Mononuclear cell (primary cell): ENCODE data around the gene C12orf57. TPM values are rescaled to one million over a fixed set of nuclear protein-coding genes. Genes with fewer than 3 reads are reported as not detected.

Experiments used
- H3K27me3 ChIP-seq: 2 replicates; pipeline ENCODE4 v1.6.0; 2011; ENCODE audit warnings: low read length, control low read depth; ENCODE audit not compliant: insufficient read depth
- H3K4me1 ChIP-seq: 2 replicates; pipeline ENCODE4 v1.5.1; 2011; ENCODE audit warnings: mild to moderate bottlenecking, low read length, control low read depth; ENCODE audit not compliant: insufficient read depth
- H3K4me3 ChIP-seq: 2 replicates; pipeline ENCODE4 v1.5.1; 2011; ENCODE audit warnings: mild to moderate bottlenecking, low read length, moderate library complexity
- H3K9me3 ChIP-seq: 2 replicates; pipeline ENCODE4 v1.5.1; 2011; ENCODE audit warnings: low read depth, mild to moderate bottlenecking, control low read depth, low read length
- total RNA-seq: library from RNA; depleted of rRNA; stranded (reverse); fragments of >200 nt; gene quantifications from one replicate; pipeline ENCODE4 v1.2.3, GENCODE V29; 2012

C12orf57 gene
- total RNA-seq, 1 donor = 274 TPM

- H3K4me1 ChIP-seq = peaks cover 13% of the 10 kb centered on the region
- no peaks in the 10 kb centered on the region for H3K9me3 ChIP-seq
- H3K4me3 ChIP-seq = no peak overlapping the region
- H3K27me3 ChIP-seq = no peaks in the 10 kb centered on the region
Measured at GRCh38 chr12:6975297-6976032, 31.6 kb downstream of the C12orf57 start.

GRCh38 chr12:6977653-6978052 lies 33.8 kb downstream of the C12orf57 start:
- no peaks in the 10 kb centered on the region for H3K27me3 ChIP-seq

GRCh38 chr12:6978188-6978587 lies 34.4 kb downstream of the C12orf57 start:
- Histone ChIP-seq H3K4me1 (no peaks in the 10 kb centered on the region), H3K9me3 (no peaks in the 10 kb centered on the region), H3K27me3 (no peaks in the 10 kb centered on the region)

More at GRCh38 chr12:6977653-6978052, 33.8 kb downstream of the C12orf57 start:
- peaks cover 2% of the 10 kb centered on the region for H3K4me1 ChIP-seq
- no peak overlapping the region for H3K4me3 ChIP-seq
- no peaks in the 10 kb centered on the region for H3K9me3 ChIP-seq

GRCh38 chr12:6978611-6979011 lies 34.8 kb downstream of the C12orf57 start:
- Histone ChIP-seq H3K4me3 (no peak overlapping the region), H3K9me3 (no peaks in the 10 kb centered on the region), H3K27me3 (no peaks in the 10 kb centered on the region), H3K4me1 (no peaks in the 10 kb centered on the region)

More at GRCh38 chr12:6978188-6978587, 34.4 kb downstream of the C12orf57 start:
- no peak overlapping the region for H3K4me3 ChIP-seq

- H3K27me3 ChIP-seq = no peaks in the 10 kb centered on the region
- H3K4me3 ChIP-seq = no peak overlapping the region
- no peaks in the 10 kb centered on the region for H3K9me3 ChIP-seq
- no peaks in the 10 kb centered on the region for H3K4me1 ChIP-seq
Measured at GRCh38 chr12:6979021-6979420, 35.2 kb downstream of the C12orf57 start.

GRCh38 chr12:6979453-6979852 lies 35.6 kb downstream of the C12orf57 start:
- Histone ChIP-seq H3K4me3 (no peak overlapping the region), H3K9me3 (no peaks in the 10 kb centered on the region), H3K27me3 (no peaks in the 10 kb centered on the region), H3K4me1 (no peaks in the 10 kb centered on the region)

GRCh38 chr12:6980075-6980474 lies 36.3 kb downstream of the C12orf57 start:
- no peak overlapping the region for H3K4me3 ChIP-seq
- no peaks in the 10 kb centered on the region for H3K9me3 ChIP-seq
- no peaks in the 10 kb centered on the region for H3K27me3 ChIP-seq
- no peaks in the 10 kb centered on the region for H3K4me1 ChIP-seq

- H3K27me3 ChIP-seq = no peaks in the 10 kb centered on the region
- no peaks in the 10 kb centered on the region for H3K9me3 ChIP-seq
- no peaks in the 10 kb centered on the region for H3K4me1 ChIP-seq
Measured at GRCh38 chr12:6980740-6981139, 36.9 kb downstream of the C12orf57 start.

GRCh38 chr12:6981152-6982052 lies 37.6 kb downstream of the C12orf57 start:
- Histone ChIP-seq H3K4me3 (no peak overlapping the region), H3K9me3 (no peaks in the 10 kb centered on the region), H3K27me3 (no peaks in the 10 kb centered on the region), H3K4me1 (no peaks in the 10 kb centered on the region)

More at GRCh38 chr12:6980740-6981139, 36.9 kb downstream of the C12orf57 start:
- H3K4me3 ChIP-seq = no peak overlapping the region

GRCh38 chr12:6982532-6982931 lies 38.7 kb downstream of the C12orf57 start:
- H3K4me3 ChIP-seq = no peak overlapping the region
- no peaks in the 10 kb centered on the region for H3K4me1 ChIP-seq
- no peaks in the 10 kb centered on the region for H3K27me3 ChIP-seq
- no peaks in the 10 kb centered on the region for H3K9me3 ChIP-seq

- Histone ChIP-seq H3K4me3 (no peak overlapping the region), H3K27me3 (no peaks in the 10 kb centered on the region), H3K4me1 (no peaks in the 10 kb centered on the region), H3K9me3 (no peaks in the 10 kb centered on the region)
Measured at GRCh38 chr12:6987956-6988553, 44.2 kb downstream of the C12orf57 start.

Other genes starting within 250 kb of the C12orf57 start
- not detected for gene PIANP, start 243.2 kb upstream of the C12orf57 start, total RNA-seq
- gene COPS7A, start 220.0 kb upstream of the C12orf57 start, total RNA-seq = 9.3 TPM
- 63.2 TPM for gene MLF2, start 190.9 kb upstream of the C12orf57 start, total RNA-seq
- gene PTMS, start 177.7 kb upstream of the C12orf57 start, total RNA-seq = 1.9 TPM
- 0.31 TPM for gene LAG3, start 171.5 kb upstream of the C12orf57 start, total RNA-seq
- gene CD4, start 154.5 kb upstream of the C12orf57 start, total RNA-seq = 94.3 TPM
- gene GPR162, start 122.2 kb upstream of the C12orf57 start, total RNA-seq = 4.2 TPM
- 2.6 TPM for gene P3H3, start 115.6 kb upstream of the C12orf57 start, total RNA-seq
- 0.21 TPM for gene GNB3, start 103.1 kb upstream of the C12orf57 start, total RNA-seq
- gene CDCA3, start 92.7 kb upstream of the C12orf57 start, total RNA-seq = 0.10 TPM
- 16.4 TPM for gene USP5, start 91.9 kb upstream of the C12orf57 start, total RNA-seq
- gene TPI1, start 76.5 kb upstream of the C12orf57 start, total RNA-seq = 202 TPM
- gene SPSB2, start 70.7 kb upstream of the C12orf57 start, total RNA-seq = 1.6 TPM
- gene LRRC23, start 39.2 kb upstream of the C12orf57 start, total RNA-seq = 4.3 TPM
- 11.4 TPM for gene ENO2, start 29.4 kb upstream of the C12orf57 start, total RNA-seq
- 4.6 TPM for gene ATN1, start 16.1 kb upstream of the C12orf57 start, total RNA-seq
- gene RNU7-1, start 206 bp upstream of the C12orf57 start, total RNA-seq = not detected
- 99.9 TPM for gene PTPN6, start 7.3 kb downstream of the C12orf57 start, total RNA-seq
- gene PHB2, start 26.6 kb downstream of the C12orf57 start, total RNA-seq = 131 TPM
- gene EMG1, start 26.9 kb downstream of the C12orf57 start, total RNA-seq = 30.6 TPM
- 11.0 TPM for gene LPCAT3, start 74.5 kb downstream of the C12orf57 start, total RNA-seq
- gene C1S, start 116.7 kb downstream of the C12orf57 start, total RNA-seq = 0.84 TPM
- 1.4 TPM for gene C1R, start 148.4 kb downstream of the C12orf57 start, total RNA-seq
- gene C1RL, start 165.2 kb downstream of the C12orf57 start, total RNA-seq = 10.6 TPM
- gene RBP5, start 184.9 kb downstream of the C12orf57 start, total RNA-seq = not detected
- gene CLSTN3, start 186.3 kb downstream of the C12orf57 start, total RNA-seq = 13.0 TPM
- 11.9 TPM for gene PEX5, start 245.7 kb downstream of the C12orf57 start, total RNA-seq